ENCODE data around the gene DOP1B. TPM values are rescaled to one million over a fixed set of nuclear protein-coding genes. Genes with fewer than 3 reads are reported as not detected.

DOP1B gene, protein sequence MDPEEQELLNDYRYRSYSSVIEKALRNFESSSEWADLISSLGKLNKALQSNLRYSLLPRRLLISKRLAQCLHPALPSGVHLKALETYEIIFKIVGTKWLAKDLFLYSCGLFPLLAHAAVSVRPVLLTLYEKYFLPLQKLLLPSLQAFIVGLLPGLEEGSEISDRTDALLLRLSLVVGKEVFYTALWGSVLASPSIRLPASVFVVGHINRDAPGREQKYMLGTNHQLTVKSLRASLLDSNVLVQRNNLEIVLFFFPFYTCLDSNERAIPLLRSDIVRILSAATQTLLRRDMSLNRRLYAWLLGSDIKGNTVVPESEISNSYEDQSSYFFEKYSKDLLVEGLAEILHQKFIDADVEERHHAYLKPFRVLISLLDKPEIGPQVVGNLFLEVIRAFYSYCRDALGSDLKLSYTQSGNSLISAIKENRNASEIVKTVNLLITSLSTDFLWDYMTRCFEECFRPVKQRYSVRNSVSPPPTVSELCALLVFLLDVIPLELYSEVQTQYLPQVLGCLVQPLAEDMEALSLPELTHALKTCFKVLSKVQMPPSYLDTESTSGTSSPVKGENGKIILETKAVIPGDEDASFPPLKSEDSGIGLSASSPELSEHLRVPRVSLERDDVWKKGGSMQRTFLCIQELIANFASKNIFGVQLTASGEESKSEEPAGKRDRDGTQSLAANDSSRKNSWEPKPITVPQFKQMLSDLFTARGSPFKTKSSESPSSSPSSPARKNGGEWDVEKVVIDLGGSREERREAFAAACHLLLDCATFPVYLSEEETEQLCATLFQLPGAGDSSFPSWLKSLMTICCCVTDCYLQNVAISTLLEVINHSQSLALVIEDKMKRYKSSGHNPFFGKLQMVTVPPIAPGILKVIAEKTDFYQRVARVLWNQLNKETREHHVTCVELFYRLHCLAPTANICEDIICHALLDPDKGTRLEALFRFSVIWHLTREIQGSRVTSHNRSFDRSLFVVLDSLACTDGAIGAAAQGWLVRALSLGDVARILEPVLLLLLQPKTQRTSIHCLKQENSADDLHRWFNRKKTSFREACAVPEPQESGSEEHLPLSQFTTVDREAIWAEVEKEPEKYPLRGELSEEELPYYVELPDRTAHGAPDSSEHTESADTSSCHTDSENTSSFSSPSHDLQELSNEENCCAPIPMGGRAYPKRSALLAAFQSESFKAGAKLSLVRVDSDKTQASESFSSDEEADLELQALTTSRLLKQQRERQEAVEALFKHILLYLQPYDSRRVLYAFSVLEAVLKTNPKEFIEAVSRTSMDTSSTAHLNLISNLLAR (N-terminal part only)
- 10 to 100 TPM; 11.4 to 21.2 (median 15.2) TPM for total RNA-seq
- 1 to 10 TPM; 2.3 to 6.4 TPM for polyA plus RNA-seq
- long read RNA-seq, donor 1, partial matches to known transcripts: 8 of 10 reads
- long read RNA-seq, donor 1, other reads (novel, unspliced or antisense): 2 of 10 reads
- long read RNA-seq, donor 2, partial matches to known transcripts: 5 of 8 reads
- long read RNA-seq, donor 2, other reads (novel, unspliced or antisense): 2 of 8 reads
- long read RNA-seq, donor 3, partial matches to known transcripts: 13 of 14 reads
- long read RNA-seq, donor 3, other reads (novel, unspliced or antisense): 1 of 14 reads

GRCh38 chr21:36156815-36157670 lies at the start of gene DOP1B:
TSS of gene DOP1B (plus strand) at chr21:36156824. CDS start at chr21:36164734, 7,910 bp downstream.
- H3K27ac ChIP-seq: peak within 1 kb of the TSS; percentile 37 to 95 (median 89)
- H3K4me1 ChIP-seq: peaks cover 0 to 29% (median 21%) of the 10 kb centered on the region in 9 donors
- peaks cover 0 to 6% (median 0%) of the 10 kb centered on the region in 9 donors for H3K36me3 ChIP-seq
- DNase-seq (no peak), ATAC-seq (peak in 5 of 8 donors; percentile 0 to 1 (median 0))
- TF ChIP-seq, protein P1, sequence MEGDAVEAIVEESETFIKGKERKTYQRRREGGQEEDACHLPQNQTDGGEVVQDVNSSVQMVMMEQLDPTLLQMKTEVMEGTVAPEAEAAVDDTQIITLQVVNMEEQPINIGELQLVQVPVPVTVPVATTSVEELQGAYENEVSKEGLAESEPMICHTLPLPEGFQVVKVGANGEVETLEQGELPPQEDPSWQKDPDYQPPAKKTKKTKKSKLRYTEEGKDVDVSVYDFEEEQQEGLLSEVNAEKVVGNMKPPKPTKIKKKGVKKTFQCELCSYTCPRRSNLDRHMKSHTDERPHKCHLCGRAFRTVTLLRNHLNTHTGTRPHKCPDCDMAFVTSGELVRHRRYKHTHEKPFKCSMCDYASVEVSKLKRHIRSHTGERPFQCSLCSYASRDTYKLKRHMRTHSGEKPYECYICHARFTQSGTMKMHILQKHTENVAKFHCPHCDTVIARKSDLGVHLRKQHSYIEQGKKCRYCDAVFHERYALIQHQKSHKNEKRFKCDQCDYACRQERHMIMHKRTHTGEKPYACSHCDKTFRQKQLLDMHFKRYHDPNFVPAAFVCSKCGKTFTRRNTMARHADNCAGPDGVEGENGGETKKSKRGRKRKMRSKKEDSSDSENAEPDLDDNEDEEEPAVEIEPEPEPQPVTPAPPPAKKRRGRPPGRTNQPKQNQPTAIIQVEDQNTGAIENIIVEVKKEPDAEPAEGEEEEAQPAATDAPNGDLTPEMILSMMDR (IDR thresholded peaks at IDR 0.05): no peak
- H3K27me3 ChIP-seq: no peaks in the 10 kb centered on the region
- intact Hi-C loops (cut with DNase I): loop anchor here in 5 of 10 donors (1.0 to 10.0 kb wide), 3 partner anchors 78 to 165 kb away; partner anchors contain the start of gene MORC3 (in 4 of the 5)
- peak within 1 kb of the TSS; percentile 71 to 98 (median 90) for H3K4me3 ChIP-seq
- WGBS, 2 donors: 1% methylated on average over 76 to 83 of the region's 83 CpGs
- H3K9me3 ChIP-seq: peaks cover 0 to 10% (median 0%) of the 10 kb centered on the region in 11 donors

GRCh38 chr21:36109868-36110267 lies 46.8 kb upstream of the DOP1B start:
- no peak for ATAC-seq
- no peak overlapping the region for H3K27ac ChIP-seq
- no peaks in the 10 kb centered on the region for H3K9me3 ChIP-seq
- TF ChIP-seq, protein P1 (IDR thresholded peaks at IDR 0.05): no peak
- DNase-seq: no peak
- H3K27me3 ChIP-seq: peaks cover 0 to 16% (median 10%) of the 10 kb centered on the region in 7 donors
- WGBS, 2 donors: 95 to 96% methylated on average over 10 of the region's 10 CpGs
- intact Hi-C loops (cut with DNase I): loop anchor here in 4 of 10 donors (5.0 to 10.0 kb wide), 4 partner anchors 38 to 55 kb away; partner anchors contain the start of genes CBR1 (in 1 of the 4) and SETD4 (in 1 of the 4)
- H3K36me3 ChIP-seq: no peaks in the 10 kb centered on the region
- no peak overlapping the region for H3K4me3 ChIP-seq
- peaks cover 0 to 22% (median 4%) of the 10 kb centered on the region in 9 donors for H3K4me1 ChIP-seq

DNA sequence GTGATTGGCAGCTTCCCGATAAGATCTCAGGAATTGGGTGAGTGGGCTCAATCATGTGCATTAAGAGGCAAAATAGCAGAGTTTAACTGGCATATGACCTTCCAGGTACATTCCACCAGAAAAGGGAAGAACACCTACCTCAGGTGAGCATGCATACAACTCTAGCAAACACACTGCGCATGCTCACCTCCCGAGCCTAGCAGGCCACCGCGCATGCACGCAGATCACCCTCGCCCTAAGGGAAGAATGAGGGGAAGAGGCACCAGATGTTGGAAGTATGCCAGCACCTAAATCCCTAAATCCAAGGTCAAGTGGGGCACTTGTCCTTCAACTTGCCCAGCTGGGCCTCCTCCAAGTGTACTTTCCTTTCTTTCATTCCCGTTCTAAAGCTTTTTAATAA lies 45.4 kb upstream of the DOP1B start:
- DNase-seq (no peak), ATAC-seq (no peak)
- Histone ChIP-seq H3K27me3 (peaks cover 0 to 2% (median 0%) of the 10 kb centered on the region in 7 donors), H3K4me3 (no peak overlapping the region), H3K27ac (no peak overlapping the region), H3K4me1 (peaks cover 0 to 19% (median 4%) of the 10 kb centered on the region in 9 donors), H3K9me3 (no peaks in the 10 kb centered on the region), H3K36me3 (no peaks in the 10 kb centered on the region)
- intact Hi-C loops (cut with DNase I): no loop called here
- 86 to 92% methylated on average over 8 of the region's 8 CpGs for WGBS, 2 donors
- TF ChIP-seq, protein P1 (IDR thresholded peaks at IDR 0.05): no peak

Measured in heart right ventricle (tissue), 16 donors.